Stimulated activated CD8-positive, alpha-beta memory T cell treated with anti-CD3 and anti-CD28 coated beads, Interleukin-7, amount 100 ng/mL, for 48 hours (primary cell): Measurements from ENCODE around the gene CAMTA1.

Experiments used
- DNase-seq, 2 donors: peaks; one replicate each; pipeline ENCODE4 v3.0.0-alpha.2; 2020; ENCODE audit warnings: low read depth in 1 of 2; ENCODE audit errors: extremely low read depth in 1 of 2

The CAMTA1 gene

DNA sequence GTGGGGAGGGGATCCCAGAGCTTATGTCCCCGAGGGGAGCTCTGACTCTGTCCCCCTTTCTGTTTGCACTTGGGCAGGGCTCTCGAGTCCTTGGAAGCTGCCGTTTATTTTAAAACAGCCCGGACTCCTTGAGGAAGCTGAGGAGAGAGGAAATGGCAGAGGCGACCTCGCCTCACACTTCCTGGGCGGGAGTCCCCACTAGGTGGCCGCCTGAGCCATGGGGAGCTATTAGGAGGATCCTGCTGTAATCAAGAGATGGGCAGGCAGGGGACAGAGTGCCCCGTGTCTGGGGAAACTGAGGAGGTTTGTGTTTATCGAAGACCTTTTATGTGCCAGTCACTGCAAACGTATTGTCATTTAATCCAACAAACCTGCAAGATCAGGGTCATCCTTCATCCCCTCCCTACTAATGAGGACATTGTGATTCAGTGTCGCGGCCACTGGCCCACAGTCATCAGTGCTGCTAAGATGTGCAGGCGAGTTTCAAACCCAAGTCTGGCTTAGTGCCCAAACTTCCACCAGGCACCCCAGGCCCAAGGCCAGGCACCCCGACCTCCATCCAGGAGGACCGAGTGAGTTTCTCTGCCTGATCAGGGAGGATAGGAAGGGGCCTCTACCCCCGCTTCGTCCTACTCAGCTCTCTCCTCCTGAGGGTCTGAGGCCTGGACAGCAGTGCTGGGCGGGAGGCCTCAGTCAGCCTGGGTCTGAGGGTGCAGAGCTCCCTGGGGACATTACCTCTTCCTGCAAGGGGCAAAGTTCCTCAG lies 669.0 kb downstream of the CAMTA1 start:
- no peak for DNase-seq

DNA sequence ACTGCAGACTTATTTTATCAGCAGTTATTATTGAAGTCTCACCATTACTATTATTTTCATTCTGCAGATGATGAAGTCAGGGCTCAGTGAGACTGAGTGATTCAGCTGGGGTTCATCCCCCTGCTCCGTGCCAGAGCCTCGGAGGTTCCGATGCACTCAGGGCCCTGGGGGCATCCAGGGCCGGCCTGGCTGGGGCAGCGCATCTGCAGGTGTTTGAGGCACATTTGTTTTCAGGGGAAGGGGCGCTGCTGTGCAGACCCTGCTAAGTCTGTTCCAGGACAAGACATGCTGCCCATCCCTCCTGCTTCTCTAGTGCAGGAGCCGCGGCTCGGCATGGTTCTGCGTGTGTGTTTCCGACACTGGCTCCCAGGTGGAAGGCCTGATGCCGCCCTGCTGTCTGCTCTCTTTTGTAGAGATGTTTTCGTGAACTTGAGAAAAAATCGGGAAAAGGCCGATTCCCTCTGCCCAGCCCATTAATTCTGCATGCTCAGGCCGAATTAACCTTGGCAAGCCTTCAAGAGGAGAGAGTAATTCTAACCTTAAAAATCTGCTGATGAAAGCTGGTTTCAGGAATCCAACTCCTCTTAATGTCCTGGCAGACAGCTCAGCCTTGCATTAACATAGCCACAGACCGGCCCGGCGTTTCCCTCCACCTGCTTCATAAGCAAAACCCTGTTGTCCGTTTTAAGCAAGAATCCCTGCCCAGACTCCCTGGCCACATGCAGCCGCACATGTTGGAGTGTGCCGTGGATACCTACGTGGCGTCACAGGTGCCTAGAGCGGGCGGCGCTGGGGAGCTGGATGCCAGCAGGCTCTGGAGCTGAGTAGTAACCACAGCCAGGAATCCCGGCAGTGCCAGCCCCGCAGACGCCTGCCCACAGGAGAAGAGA lies 669.9 kb downstream of the CAMTA1 start:
- no peak for DNase-seq

DNA sequence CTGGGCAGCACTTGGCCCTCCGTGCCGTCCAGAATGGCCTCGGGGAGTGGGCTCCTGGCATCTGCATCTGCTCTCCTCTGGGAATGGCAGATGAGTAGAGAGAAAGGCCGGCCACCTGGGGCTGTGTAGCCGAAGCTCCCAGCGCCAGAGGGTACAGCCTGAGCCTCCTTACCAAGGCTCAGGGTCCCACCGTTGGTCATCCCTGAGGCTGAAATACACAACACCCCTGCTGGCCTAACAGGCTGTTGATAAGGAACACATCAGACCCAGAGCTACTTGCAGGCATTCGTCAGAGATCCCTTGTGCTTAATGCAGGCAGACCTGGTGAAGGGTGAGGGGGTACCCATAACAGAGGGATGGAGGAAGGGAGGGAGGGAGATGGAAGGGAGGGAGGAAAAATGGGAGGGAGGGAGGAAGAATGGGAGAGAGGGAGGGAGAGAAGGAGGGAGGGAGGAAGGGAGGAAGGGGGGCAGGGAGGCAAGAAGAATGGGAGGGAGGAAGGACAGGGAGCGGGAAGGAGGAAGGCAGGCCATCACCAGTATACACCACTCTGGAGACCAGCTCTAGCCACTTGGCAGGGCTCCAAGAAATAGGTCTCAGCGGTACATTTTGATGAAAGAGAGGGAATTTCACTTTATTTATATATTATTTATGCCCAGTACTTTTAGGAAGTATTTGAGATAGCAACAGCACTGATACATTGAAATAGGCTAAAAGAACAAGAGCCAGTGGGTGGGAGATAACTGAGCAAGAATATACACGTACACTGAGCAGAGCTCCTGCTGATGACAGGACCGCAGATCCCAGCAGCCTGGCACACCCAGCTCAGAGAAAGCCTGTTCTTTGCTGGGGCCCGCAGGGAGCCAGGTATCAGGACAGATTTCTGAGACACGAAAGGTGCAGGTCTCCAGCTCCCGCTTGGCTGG lies 670.8 kb downstream of the CAMTA1 start:
- DNase-seq = no peak

DNA sequence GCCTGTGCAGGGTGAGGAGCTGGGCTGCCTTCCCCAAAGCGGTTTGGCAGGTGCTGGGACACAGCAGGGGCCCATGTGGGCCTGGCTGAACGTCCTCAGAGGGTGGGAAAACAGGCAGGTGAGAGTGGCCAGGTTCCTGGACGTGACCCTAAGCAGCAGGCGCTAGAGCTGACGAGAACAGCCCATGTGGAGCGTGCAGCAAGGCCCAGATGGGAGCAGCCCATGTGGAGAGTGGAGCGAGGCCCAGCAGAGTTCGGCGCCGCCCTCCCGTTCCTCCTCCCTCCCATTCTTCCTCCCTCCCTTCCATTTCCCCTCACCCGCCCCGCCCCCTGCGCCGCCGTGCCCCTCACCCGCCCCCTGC lies 671.4 kb downstream of the CAMTA1 start:
- DNase-seq = no peak

DNA sequence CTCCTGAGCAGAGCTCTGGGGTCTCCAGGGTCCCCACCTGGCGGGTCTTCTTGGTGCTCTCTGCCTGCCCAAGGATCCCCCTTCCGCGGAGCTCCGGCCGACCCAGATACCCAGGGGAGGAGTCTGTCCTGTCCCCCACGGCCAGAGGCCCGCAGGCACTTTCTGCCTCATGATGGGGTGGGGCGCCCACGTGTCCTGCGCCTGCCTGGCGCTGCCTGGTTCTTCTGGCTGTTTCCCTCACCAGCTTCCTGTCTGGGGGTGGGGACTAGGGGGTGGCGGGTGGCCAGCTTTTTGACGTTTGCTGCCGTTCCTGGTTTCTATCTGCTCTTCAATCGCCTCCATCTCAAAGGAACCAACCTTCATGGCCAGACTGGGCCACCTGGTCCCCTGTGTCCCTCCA lies 672.6 kb downstream of the CAMTA1 start:
- no peak for DNase-seq

DNA sequence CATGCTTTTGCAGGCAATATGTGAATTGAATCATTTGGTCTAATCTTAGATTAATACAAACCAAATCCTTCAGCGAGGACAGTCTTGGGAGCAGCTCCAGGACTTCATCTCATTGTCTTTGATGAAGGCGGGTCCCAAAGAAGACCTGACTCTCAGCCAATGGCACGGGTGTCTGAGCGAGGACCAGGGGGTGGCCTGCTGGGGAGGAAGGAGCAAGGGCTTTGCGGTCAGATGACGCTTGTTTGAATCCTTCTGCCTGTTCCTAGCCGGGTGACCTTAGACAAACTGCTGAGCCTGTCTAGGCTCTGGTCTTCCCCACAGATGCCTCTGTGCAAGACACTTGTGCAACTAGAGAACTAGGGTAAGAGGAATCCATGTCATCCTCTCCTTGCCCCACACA lies 673.7 kb downstream of the CAMTA1 start:
- DNase-seq = no peak

DNA sequence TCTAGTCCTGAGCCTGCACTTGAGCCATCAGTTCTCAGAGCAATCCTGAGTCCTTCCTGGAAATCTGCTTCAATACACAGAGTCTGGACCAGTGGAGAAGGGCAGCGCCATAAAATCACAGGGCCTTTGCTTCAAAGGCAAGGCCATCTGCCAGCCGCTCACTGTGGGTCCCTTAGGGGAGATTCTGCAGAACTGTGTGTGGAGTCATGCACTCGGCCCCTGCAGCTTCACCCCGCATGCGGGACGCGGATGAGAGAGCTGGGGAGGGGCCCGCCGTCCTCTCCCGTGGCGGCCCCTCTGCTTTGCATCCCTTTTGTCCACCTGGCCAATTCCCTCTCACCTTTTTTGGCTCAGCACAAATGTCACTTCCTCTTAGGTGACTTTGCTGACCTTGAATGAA lies 674.7 kb downstream of the CAMTA1 start:
- DNase-seq = no peak

DNA sequence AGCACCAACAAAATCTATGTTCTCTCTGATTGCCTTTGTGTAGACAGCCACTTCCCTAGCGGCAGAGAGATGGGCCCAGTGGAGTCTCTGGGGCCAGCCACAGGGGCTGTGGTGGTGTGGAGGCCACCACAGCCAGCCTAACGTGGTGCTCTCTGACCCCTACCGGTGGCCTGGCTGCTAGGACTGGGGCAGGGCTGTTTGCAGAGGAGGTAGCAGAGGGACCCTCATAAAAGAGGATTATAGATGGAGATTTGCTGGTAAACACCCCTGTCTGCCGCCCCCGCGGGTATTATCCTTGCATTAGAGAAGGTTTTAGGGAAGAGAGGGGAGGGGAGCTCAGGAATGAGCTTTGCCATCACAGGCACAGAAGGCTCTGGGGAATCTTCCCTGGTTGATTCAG lies 675.6 kb downstream of the CAMTA1 start:
- DNase-seq = no peak

DNA sequence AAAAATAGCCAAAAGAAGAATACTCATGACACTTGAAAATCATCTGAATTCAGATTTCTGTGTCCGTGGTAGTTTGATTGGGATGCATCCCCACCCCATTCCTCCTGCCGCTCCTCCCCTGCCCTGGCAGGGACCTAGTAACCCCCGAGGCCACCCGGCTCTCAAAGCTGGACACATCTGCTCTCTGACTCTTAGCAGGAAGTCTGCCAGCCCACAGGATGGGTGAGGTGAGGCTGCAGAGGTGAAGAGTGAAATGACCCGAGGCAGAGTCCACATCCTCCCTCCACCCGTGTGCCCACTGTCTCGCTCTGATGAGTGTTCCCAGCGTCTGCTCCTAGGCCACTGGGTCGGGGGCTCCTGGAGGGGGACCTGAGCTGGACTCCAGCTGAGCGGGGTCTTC lies 677.4 kb downstream of the CAMTA1 start:
- no peak for DNase-seq

DNA sequence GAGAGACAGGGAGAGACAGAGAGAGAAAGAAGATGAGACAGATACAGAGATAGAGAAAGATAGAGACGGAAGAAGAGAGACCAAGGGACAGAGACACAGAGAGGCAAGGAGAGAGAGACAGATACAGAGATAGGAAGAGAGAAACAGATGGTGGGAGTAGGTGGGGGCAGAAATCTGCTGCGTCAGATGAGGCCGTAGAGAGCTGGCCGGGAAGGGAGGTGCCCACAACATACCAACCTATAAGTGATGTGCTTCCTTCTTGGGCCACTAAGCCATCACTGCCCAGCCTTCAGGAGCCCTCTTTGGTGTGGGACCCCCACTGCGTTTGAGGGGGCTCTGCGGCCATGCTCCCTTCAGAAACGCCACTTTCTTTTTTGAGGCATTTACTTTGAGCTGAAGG lies 678.3 kb downstream of the CAMTA1 start:
- DNase-seq = no peak

DNA sequence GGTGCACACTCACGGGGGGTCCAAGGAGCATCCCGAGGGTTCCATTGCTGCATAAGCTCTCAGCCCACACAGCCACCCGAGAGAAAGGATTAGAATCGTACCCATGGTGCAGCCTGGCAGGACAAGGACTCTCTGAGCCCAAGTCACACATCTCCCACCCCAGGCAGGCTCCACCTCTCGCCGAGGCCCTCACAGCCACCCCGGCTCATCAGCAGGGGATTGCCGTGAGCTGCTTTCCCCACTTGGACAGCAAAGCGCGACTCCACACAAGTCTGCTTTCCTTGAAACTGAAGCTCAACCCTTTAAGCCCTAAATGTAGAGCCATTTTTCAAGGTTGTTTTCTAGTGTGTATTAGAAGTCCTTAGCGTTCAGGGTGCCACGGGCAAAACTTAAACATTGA lies 679.5 kb downstream of the CAMTA1 start:
- DNase-seq = no peak

DNA sequence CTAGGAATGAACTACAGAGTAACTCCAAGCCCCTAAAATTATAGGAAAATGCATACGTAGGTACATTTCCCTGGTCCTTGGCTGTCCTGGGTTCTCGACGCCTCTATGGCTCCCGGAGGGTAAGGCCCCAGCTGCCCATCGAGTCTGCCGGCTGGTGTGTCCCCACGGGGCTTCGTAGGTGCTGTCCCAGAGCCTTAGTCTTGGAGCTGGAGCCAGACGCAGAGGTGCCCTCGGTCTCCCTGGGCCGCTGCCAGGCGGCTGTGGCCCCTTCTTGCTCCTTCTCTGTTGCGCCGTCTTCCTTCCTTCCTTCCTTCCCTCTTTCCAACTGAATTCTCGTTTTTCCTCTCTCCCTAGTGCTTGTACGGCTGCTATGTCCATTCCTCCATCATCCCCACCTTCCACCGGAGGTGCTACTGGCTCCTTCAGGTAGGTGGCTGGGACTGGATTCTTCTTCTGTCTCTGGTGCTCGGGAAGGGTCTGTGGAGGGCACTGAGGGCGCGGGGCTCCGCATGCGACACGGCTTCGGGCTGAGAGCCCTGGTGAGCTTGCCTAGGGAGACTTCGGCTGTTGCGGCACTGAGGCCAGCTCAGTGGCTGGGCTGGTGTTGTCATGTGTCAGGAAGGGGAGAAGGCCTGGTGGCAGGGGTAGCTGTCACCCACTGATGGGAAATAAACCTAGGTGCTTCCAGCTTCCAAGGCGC lies 682.4 kb downstream of the CAMTA1 start:
- DNase-seq = no peak

DNA sequence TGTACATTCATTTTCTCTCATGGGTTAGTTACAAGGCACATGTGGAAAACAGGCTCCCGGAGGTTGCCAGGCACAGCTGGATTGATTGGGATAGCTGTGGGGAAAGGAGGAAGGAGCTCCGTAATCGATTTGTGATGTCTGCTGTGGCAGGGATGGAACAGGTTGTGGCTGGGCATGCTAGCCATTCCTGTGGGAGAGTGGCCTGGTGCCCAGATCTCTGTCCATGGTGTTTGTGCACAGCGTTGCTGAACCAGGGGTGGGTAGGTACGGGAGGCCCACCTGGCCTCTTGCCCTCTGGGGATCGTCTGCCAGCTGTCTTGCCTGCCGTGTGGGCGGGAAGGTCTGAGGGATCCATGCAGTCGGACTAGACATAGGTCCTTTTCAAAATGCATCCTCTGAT lies 683.0 kb downstream of the CAMTA1 start:
- DNase-seq = no peak

DNA sequence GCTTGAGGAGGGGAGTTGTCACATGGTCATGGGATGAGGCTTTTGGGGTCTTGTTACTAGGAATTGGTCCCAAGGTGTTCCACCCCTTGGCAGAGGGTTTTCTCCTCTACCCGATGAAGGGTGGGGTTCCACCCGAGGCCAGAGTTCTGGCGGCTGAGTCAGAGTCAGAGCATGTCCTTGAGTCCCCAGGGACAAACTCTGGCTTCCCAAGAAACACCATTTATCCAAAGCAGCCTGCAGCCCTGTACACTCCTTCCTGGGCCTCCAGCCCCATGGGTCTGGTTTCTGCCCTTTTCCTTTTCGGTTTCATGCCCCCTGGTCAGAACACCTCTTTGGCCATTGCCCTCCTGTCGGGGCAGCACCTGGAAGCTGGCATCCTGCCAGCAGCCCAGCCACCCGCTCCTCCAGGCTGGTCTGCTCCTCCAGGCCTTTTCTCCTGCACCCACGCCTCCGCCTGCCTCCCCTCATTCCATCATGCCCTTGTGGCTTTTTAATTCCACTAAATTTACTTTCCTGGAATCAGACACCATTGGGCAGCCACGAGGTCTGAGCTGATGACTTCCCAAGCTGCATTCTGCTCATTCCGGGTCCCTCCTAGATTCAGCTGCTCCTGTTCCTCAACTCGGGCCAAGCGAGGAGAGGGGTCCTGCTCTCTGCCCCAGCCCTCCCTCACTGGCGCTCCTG lies 684.1 kb downstream of the CAMTA1 start:
- DNase-seq = no peak

DNA sequence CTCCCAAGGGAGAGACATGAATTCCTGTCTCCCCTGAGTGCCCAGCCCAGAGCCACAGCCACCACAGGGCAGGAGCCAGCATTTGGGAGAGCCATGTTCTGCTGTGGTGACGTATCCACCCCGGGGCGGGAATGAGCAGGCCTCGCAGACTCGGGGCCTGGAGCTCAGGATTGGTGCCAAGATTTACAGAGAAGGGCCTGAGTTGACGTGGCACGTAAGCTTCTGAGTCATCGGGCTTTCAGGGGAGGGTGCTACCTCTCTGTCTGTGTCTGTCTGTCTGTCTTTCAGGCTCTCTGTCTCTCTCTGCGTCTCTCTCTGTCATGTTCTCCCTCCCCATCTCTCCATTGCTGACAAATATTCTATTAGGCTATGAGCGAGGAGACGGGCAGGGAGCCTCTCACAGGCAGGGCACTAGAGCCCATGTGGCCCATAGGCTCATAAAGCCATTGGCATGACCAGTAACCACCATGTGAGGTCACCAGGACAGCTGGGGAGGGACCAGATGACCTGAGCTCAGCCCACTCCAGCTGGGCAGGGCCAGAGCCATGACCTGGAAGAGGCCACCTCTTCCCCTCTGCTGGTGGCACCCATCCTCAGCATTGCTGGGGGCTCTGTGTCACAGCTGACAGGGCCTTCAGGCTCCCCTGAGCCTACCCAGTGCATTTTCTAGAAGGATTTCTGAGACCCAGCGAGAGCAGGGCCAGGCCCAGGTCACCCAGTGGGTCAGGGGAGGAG lies 685.8 kb downstream of the CAMTA1 start:
- DNase-seq = no peak

DNA sequence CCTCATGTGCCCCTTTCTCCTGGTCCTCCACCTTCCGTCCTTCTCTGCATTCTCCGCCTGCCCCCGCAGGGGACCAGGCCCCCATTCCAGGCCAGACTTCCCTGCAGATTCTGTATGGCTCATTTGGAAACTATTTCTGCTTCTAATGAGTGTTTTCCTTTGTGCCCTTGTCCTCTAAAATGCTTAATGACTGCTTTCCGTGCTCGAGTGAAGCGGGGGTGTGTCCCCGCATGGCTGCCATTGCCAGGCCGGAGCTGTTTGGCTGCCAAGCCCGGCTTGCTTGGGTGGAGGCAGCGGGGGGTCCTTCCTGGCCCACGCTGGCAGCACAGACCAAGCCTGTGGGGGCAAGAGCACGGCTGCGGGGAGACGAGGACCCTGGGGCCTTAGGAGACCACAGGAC lies 686.6 kb downstream of the CAMTA1 start:
- DNase-seq = no peak

DNA sequence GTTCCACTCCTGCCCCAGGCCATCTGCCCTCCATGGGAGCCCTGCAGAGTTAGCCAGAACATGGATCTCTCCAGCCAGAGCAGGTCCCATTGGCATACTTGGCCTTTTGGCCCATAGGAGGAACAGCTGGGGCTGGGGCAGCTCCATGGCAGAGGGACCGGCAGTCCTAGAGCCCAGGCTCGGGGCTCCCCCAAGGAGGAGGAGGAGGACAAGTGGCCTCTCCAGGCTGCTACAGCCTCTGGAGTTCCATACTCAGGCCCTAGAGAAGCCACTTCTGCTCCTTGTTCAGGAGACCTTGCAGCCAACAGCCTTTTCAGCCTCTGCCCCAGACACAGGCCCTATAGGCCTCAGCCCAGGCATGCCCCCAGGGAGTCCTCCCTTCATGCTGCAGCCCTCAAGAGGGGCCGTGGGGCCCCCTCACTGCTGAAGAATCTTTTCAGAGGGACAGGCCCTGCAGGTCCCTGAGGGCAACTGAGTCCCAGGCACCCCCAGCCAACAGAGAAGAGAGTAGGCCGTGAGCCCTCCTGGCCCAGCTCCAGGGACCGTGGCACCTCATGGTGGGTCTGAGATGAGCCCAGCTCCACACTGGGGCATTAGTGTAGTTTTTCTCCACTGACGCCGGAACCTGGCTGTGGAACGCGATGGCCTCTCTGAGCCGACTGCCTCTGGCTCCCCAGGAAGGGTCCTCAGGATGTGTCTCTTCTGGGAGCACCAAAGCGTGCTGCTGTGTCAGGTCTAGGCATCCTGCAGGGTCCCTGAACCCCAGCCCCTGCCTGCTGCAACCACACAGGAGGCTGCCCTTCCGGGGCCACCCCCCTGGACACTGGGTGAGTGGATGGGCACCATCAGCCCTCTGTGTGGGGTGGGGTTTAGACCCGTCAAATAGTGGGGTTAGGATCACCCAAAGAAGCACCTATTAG lies 688.2 kb downstream of the CAMTA1 start:
- DNase-seq = no peak

DNA sequence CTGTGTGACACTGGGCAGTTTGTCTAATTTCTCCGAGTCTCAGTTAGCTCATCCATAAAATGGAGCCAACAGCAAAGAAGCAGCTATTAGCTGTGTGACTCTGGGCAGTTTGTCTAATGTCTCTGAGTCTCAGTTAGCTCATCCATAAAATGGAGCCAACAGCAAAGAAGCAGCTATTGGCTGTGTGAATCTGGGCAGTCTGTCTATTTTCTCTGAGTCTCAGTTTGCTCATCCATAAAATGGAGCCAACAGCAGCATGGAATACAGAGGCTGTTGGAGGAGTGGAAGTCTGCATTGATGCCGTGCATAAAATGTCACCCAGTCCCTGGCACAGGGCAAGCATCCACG lies 688.9 kb downstream of the CAMTA1 start:
- DNase-seq = no peak
